Measurements from ENCODE around the gene TAGLN3. TPM values are rescaled to one million over a fixed set of nuclear protein-coding genes. Genes with fewer than 3 reads are reported as not detected.

Gene TAGLN3
- total and polyA plus RNA-seq, 2 of the 13 experiments (the other 11 are each of a cell fraction or from before 2014, with no cell fraction given), result 0.51 to 0.91 TPM

- TF ChIP-seq TERF1 (CRISPR knock-in tag; IDR thresholded peaks at IDR 0.05), result no peak
- TF ChIP-seq TEAD2 (CRISPR knock-in tag; IDR thresholded peaks at IDR 0.05), result no peak
- TF ChIP-seq CBX5 (CRISPR knock-in tag; IDR thresholded peaks at IDR 0.05; ENCODE audit: borderline replicate concordance), result peak; percentile 68; the same call in 1 of the 2 replicates
- TF ChIP-seq HMGXB3 (CRISPR knock-in tag; IDR thresholded peaks at IDR 0.05; ENCODE audit: borderline replicate concordance), result peak; percentile 56
- peak; percentile 57 for TF ChIP-seq HNRNPH1 (optimal IDR thresholded peaks at IDR 0.05; ENCODE audit: low read depth, low read length)
- TF ChIP-seq ZNF672 (CRISPR knock-in tag; IDR thresholded peaks at IDR 0.05), result no peak
- TF ChIP-seq ISX (CRISPR knock-in tag; conservative IDR thresholded peaks at IDR 0.05), result 0 out of 2 replicates have a peak, but pooled peaks have one; percentile 88
- peak; percentile 91; the same call in 1 of the 2 replicates for TF ChIP-seq ARID4A (CRISPR knock-in tag; IDR thresholded peaks at IDR 0.05; ENCODE audit: borderline replicate concordance)
- TF ChIP-seq ZZZ3 (CRISPR knock-in tag; IDR thresholded peaks at IDR 0.05; ENCODE audit: borderline replicate concordance), result no peak
- TF ChIP-seq, protein P1, sequence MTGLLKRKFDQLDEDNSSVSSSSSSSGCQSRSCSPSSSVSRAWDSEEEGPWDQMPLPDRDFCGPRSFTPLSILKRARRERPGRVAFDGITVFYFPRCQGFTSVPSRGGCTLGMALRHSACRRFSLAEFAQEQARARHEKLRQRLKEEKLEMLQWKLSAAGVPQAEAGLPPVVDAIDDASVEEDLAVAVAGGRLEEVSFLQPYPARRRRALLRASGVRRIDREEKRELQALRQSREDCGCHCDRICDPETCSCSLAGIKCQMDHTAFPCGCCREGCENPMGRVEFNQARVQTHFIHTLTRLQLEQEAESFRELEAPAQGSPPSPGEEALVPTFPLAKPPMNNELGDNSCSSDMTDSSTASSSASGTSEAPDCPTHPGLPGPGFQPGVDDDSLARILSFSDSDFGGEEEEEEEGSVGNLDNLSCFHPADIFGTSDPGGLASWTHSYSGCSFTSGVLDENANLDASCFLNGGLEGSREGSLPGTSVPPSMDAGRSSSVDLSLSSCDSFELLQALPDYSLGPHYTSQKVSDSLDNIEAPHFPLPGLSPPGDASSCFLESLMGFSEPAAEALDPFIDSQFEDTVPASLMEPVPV (CRISPR knock-in tag; IDR thresholded peaks at IDR 0.05), result peak; percentile 89; the same call in 1 of the 2 replicates
- TF ChIP-seq, protein P2, sequence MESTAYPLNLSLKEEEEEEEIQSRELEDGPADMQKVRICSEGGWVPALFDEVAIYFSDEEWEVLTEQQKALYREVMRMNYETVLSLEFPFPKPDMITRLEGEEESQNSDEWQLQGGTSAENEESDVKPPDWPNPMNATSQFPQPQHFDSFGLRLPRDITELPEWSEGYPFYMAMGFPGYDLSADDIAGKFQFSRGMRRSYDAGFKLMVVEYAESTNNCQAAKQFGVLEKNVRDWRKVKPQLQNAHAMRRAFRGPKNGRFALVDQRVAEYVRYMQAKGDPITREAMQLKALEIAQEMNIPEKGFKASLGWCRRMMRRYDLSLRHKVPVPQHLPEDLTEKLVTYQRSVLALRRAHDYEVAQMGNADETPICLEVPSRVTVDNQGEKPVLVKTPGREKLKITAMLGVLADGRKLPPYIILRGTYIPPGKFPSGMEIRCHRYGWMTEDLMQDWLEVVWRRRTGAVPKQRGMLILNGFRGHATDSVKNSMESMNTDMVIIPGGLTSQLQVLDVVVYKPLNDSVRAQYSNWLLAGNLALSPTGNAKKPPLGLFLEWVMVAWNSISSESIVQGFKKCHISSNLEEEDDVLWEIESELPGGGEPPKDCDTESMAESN (CRISPR knock-in tag; conservative IDR thresholded peaks at IDR 0.05), result peak; percentile 83
- peak; percentile 38; the same call in 1 of the 2 replicates for TF ChIP-seq TARDBP (CRISPR knock-in tag; IDR thresholded peaks at IDR 0.05)
- TF ChIP-seq ZNF180 (CRISPR knock-in tag; IDR thresholded peaks at IDR 0.05; ENCODE audit: borderline replicate concordance, low read depth), result no peak
- TF ChIP-seq ZNF678 (CRISPR knock-in tag; IDR thresholded peaks at IDR 0.05), result no peak
These were observed 19.9 kb upstream of the TAGLN3 start, which contains the start of gene ABHD10 (continued) for GRCh38 chr3:111978583-111979433.
